ENCODE results near the gene ANAPC2.

Gene ANAPC2

GRCh38 chr9:137188086-137188489 is 272 bp downstream of the ANAPC2 start:
- peaks cover 55% of the 10 kb centered on the region for H3K4me1 ChIP-seq (ENCODE audit: control insufficient read depth, insufficient read depth, low read length)
- no peaks in the 10 kb centered on the region for H3K27me3 ChIP-seq (ENCODE audit: control insufficient read depth in 1 of 2, insufficient read depth in 2 of 2, low read length in 2 of 2)
- H3K9me3 ChIP-seq (ENCODE audit: control insufficient read depth in 2 of 2, low read length in 2 of 2), result no peaks in the 10 kb centered on the region
- H3K36me3 ChIP-seq (ENCODE audit: control insufficient read depth in 2 of 2, insufficient read depth in 2 of 2, low read length in 2 of 2), result peaks cover 23 to 33% of the 10 kb centered on the region in 2 donors
- peak overlapping the region; percentile 84 for H3K27ac ChIP-seq (ENCODE audit: low read length)
- H3K9ac ChIP-seq (ENCODE audit: low read length in 2 of 2), result peak overlapping the region; percentile 81 to 89
- H3K4me3 ChIP-seq (ENCODE audit: low read length in 2 of 2), result peak overlapping the region; percentile 96 to 98

DNA sequence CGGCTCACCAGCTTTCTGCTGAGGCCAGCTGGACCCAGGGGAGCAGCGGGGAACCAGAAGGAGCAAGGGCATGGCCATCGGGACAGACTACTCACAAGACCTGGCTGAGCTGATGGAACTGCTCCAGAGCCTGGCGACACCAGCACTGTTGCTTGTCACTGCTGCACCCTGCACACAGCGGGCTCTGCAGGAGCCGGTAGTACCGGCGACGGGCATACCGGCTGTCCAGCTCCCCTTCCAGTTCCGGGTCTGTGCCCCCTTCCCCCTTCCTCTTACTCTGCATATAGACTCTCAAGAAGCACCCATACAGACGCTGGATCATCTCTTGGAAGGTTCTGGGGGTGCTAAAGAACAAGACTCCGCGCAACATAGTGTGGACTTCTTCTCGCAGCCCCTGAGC is 974 bp downstream of the ANAPC2 start:
- peaks cover 25 to 40% of the 10 kb centered on the region in 2 donors for H3K36me3 ChIP-seq (ENCODE audit: control insufficient read depth in 2 of 2, insufficient read depth in 2 of 2, low read length in 2 of 2)

GRCh38 chr9:137186385-137186784 is 2.0 kb downstream of the ANAPC2 start:
- H3K9ac ChIP-seq (ENCODE audit: low read length in 2 of 2), result no peak overlapping the region
- H3K4me1 ChIP-seq (ENCODE audit: control insufficient read depth, insufficient read depth, low read length), result peaks cover 50% of the 10 kb centered on the region
- H3K9me3 ChIP-seq (ENCODE audit: control insufficient read depth in 2 of 2, low read length in 2 of 2), result no peaks in the 10 kb centered on the region
- H3K27me3 ChIP-seq (ENCODE audit: control insufficient read depth in 1 of 2, insufficient read depth in 2 of 2, low read length in 2 of 2), result no peaks in the 10 kb centered on the region
- H3K4me3 ChIP-seq (ENCODE audit: low read length in 2 of 2), result peak overlapping the region; percentile 96 to 98
- H3K27ac ChIP-seq (ENCODE audit: low read length), result no peak overlapping the region
- H3K36me3 ChIP-seq (ENCODE audit: control insufficient read depth in 2 of 2, insufficient read depth in 2 of 2, low read length in 2 of 2), result peaks cover 25 to 43% of the 10 kb centered on the region in 2 donors

More for the DNA sequence above, 974 bp downstream of the ANAPC2 start:
- H3K9ac ChIP-seq (ENCODE audit: low read length in 2 of 2), result peak overlapping the region; percentile 81 to 89
- peak overlapping the region; percentile 96 to 98 for H3K4me3 ChIP-seq (ENCODE audit: low read length in 2 of 2)
- H3K4me1 ChIP-seq (ENCODE audit: control insufficient read depth, insufficient read depth, low read length), result peaks cover 55% of the 10 kb centered on the region
- no peaks in the 10 kb centered on the region for H3K27me3 ChIP-seq (ENCODE audit: control insufficient read depth in 1 of 2, insufficient read depth in 2 of 2, low read length in 2 of 2)
- no peak overlapping the region for H3K27ac ChIP-seq (ENCODE audit: low read length)
- no peaks in the 10 kb centered on the region for H3K9me3 ChIP-seq (ENCODE audit: control insufficient read depth in 2 of 2, low read length in 2 of 2)

DNA sequence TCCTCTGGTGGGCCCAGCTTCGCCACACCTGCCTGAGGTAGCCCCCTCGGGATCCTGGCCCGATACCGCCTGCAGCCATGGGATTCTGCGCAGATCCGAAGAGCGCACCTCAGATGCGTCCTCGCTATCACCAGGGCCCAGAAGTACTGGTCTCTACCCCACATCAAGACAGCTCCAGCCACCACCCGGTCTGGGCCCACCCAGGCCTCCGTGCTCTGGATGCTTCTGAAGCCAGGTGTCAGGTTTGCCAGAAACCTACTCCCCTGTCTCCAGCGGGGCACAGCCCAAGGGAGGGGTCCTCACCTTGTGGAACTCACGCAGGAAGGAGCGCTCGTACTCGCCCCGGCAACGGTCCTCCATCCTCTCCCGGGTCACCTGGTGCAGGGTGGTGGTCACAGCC is 2.4 kb downstream of the ANAPC2 start:
- Histone ChIP-seq H3K36me3 (ENCODE audit: control insufficient read depth in 2 of 2, insufficient read depth in 2 of 2, low read length in 2 of 2) (peaks cover 25 to 45% of the 10 kb centered on the region in 2 donors), H3K9me3 (ENCODE audit: control insufficient read depth in 2 of 2, low read length in 2 of 2) (no peaks in the 10 kb centered on the region)

GRCh38 chr9:137184881-137185660 is 3.3 kb downstream of the ANAPC2 start:
- Histone ChIP-seq H3K4me3 (ENCODE audit: low read length in 2 of 2) (no peak overlapping the region), H3K36me3 (ENCODE audit: control insufficient read depth in 2 of 2, insufficient read depth in 2 of 2, low read length in 2 of 2) (peaks cover 23 to 51% of the 10 kb centered on the region in 2 donors), H3K9ac (ENCODE audit: low read length in 2 of 2) (no peak overlapping the region), H3K9me3 (ENCODE audit: control insufficient read depth in 2 of 2, low read length in 2 of 2) (no peaks in the 10 kb centered on the region), H3K4me1 (ENCODE audit: control insufficient read depth, insufficient read depth, low read length) (peaks cover 39% of the 10 kb centered on the region), H3K27ac (ENCODE audit: low read length) (no peak overlapping the region), H3K27me3 (ENCODE audit: control insufficient read depth in 1 of 2, insufficient read depth in 2 of 2, low read length in 2 of 2) (no peaks in the 10 kb centered on the region)

More for the DNA sequence above, 2.4 kb downstream of the ANAPC2 start:
- H3K4me3 ChIP-seq (ENCODE audit: low read length in 2 of 2), result no peak overlapping the region
- H3K27me3 ChIP-seq (ENCODE audit: control insufficient read depth in 1 of 2, insufficient read depth in 2 of 2, low read length in 2 of 2), result no peaks in the 10 kb centered on the region
- no peak overlapping the region for H3K9ac ChIP-seq (ENCODE audit: low read length in 2 of 2)
- peaks cover 46% of the 10 kb centered on the region for H3K4me1 ChIP-seq (ENCODE audit: control insufficient read depth, insufficient read depth, low read length)
- no peak overlapping the region for H3K27ac ChIP-seq (ENCODE audit: low read length)

GRCh38 chr9:137183980-137184595 is 4.3 kb downstream of the ANAPC2 start:
- no peak overlapping the region for H3K4me3 ChIP-seq (ENCODE audit: low read length in 2 of 2)
- no peaks in the 10 kb centered on the region for H3K9me3 ChIP-seq (ENCODE audit: control insufficient read depth in 2 of 2, low read length in 2 of 2)
- peaks cover 29% of the 10 kb centered on the region for H3K4me1 ChIP-seq (ENCODE audit: control insufficient read depth, insufficient read depth, low read length)
- no peak overlapping the region for H3K27ac ChIP-seq (ENCODE audit: low read length)
- H3K27me3 ChIP-seq (ENCODE audit: control insufficient read depth in 1 of 2, insufficient read depth in 2 of 2, low read length in 2 of 2), result no peaks in the 10 kb centered on the region
- peaks cover 20 to 60% of the 10 kb centered on the region in 2 donors for H3K36me3 ChIP-seq (ENCODE audit: control insufficient read depth in 2 of 2, insufficient read depth in 2 of 2, low read length in 2 of 2)
- no peak overlapping the region for H3K9ac ChIP-seq (ENCODE audit: low read length in 2 of 2)

DNA sequence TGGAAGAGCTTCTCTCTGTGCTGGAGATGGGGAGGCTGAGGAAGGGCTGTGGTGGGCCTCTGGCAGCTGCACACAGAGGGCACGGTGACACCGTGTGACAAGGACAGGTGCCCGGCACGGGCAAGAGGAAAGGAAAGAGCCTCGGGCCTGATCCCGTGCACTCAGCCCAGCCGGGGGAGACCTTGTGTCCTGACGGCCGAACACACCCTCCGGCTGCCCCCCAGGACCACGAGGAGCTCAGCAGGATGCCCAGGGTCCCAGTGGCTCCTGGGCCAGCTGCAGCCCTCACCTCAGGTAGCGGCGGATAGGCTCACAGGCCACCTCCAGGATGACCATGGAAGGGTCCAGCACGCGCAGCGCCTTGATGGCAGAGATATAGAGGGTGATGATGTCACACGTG is 5.5 kb downstream of the ANAPC2 start:
- Histone ChIP-seq H3K27me3 (ENCODE audit: control insufficient read depth in 1 of 2, insufficient read depth in 2 of 2, low read length in 2 of 2) (no peaks in the 10 kb centered on the region), H3K9ac (ENCODE audit: low read length in 2 of 2) (no peak overlapping the region), H3K4me1 (ENCODE audit: control insufficient read depth, insufficient read depth, low read length) (peaks cover 24% of the 10 kb centered on the region), H3K36me3 (ENCODE audit: control insufficient read depth in 2 of 2, insufficient read depth in 2 of 2, low read length in 2 of 2) (peaks cover 20 to 60% of the 10 kb centered on the region in 2 donors), H3K27ac (ENCODE audit: low read length) (no peak overlapping the region), H3K4me3 (ENCODE audit: low read length in 2 of 2) (no peak overlapping the region), H3K9me3 (ENCODE audit: control insufficient read depth in 2 of 2, low read length in 2 of 2) (no peaks in the 10 kb centered on the region)

- Histone ChIP-seq H3K4me3 (ENCODE audit: low read length in 2 of 2) (no peak overlapping the region), H3K36me3 (ENCODE audit: control insufficient read depth in 2 of 2, insufficient read depth in 2 of 2, low read length in 2 of 2) (peaks cover 17 to 56% of the 10 kb centered on the region in 2 donors), H3K27ac (ENCODE audit: low read length) (no peak overlapping the region), H3K9me3 (ENCODE audit: control insufficient read depth in 2 of 2, low read length in 2 of 2) (no peaks in the 10 kb centered on the region), H3K27me3 (ENCODE audit: control insufficient read depth in 1 of 2, insufficient read depth in 2 of 2, low read length in 2 of 2) (no peaks in the 10 kb centered on the region), H3K9ac (ENCODE audit: low read length in 2 of 2) (no peak overlapping the region), H3K4me1 (ENCODE audit: control insufficient read depth, insufficient read depth, low read length) (peaks cover 13% of the 10 kb centered on the region)
Observed at GRCh38 chr9:137181680-137182079, 6.7 kb downstream of the ANAPC2 start.

GRCh38 chr9:137180491-137180890 is 7.9 kb downstream of the ANAPC2 start:
- Histone ChIP-seq H3K27me3 (ENCODE audit: control insufficient read depth in 1 of 2, insufficient read depth in 2 of 2, low read length in 2 of 2) (no peaks in the 10 kb centered on the region), H3K27ac (ENCODE audit: low read length) (no peak overlapping the region), H3K9ac (ENCODE audit: low read length in 2 of 2) (no peak overlapping the region), H3K4me1 (ENCODE audit: control insufficient read depth, insufficient read depth, low read length) (peaks cover 2% of the 10 kb centered on the region), H3K36me3 (ENCODE audit: control insufficient read depth in 2 of 2, insufficient read depth in 2 of 2, low read length in 2 of 2) (peaks cover 13 to 48% of the 10 kb centered on the region in 2 donors), H3K4me3 (ENCODE audit: low read length in 2 of 2) (no peak overlapping the region), H3K9me3 (ENCODE audit: control insufficient read depth in 2 of 2, low read length in 2 of 2) (no peaks in the 10 kb centered on the region)

DNA sequence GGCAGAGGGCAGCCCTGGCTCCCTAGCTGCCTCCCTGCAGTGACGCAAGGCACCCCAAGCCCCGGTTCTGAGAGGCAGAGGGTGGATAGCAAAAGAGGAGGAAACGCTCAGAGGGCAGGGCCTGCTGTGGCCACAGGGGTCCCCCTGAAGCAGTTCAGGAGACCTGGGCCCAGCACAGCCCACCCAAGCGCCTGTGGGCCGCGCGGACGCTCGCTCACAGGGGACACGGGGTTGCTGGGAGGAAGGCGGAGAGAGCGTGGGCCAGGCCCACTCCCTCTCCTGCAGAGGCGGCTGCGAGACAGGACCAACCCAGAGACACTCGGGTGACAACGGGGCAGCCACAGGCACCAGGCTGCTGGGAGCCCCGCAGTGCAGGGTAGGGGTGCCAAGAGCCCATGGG is 8.6 kb downstream of the ANAPC2 start:
- Histone ChIP-seq H3K36me3 (ENCODE audit: control insufficient read depth in 2 of 2, insufficient read depth in 2 of 2, low read length in 2 of 2) (peaks cover 12 to 46% of the 10 kb centered on the region in 2 donors), H3K27ac (ENCODE audit: low read length) (no peak overlapping the region)

More for the DNA sequence above, 8.6 kb downstream of the ANAPC2 start:
- Histone ChIP-seq H3K4me3 (ENCODE audit: low read length in 2 of 2) (no peak overlapping the region), H3K9me3 (ENCODE audit: control insufficient read depth in 2 of 2, low read length in 2 of 2) (no peaks in the 10 kb centered on the region), H3K9ac (ENCODE audit: low read length in 2 of 2) (no peak overlapping the region), H3K4me1 (ENCODE audit: control insufficient read depth, insufficient read depth, low read length) (no peaks in the 10 kb centered on the region), H3K27me3 (ENCODE audit: control insufficient read depth in 1 of 2, insufficient read depth in 2 of 2, low read length in 2 of 2) (no peaks in the 10 kb centered on the region)

All from stomach smooth muscle (tissue), 2 donors.